ENCODE measurements around the gene PRR15. TPM values are rescaled to one million over a fixed set of nuclear protein-coding genes. Genes with fewer than 3 reads are reported as not detected.

PRR15 gene
- total RNA-seq, 1 donor from 2014 or later: not detected

Other genes with a start within 250 kb of the PRR15 start
- gene WIPF3, start 242.7 kb downstream of the PRR15 start, total RNA-seq: not detected in 2 replicates